ENCODE data around the gene NCKAP5. TPM values are rescaled to one million over a fixed set of nuclear protein-coding genes. Genes with fewer than 3 reads are reported as not detected.

Gene NCKAP5
- total RNA-seq, 1 donor from 2014 or later = 4.6 TPM

- ATAC-seq = peak; percentile 92
- DNase-seq (ENCODE audit: low spot score) = no peak
These were observed 396.8 kb downstream of the NCKAP5 start for GRCh38 chr2:133171393-133172004.

DNA sequence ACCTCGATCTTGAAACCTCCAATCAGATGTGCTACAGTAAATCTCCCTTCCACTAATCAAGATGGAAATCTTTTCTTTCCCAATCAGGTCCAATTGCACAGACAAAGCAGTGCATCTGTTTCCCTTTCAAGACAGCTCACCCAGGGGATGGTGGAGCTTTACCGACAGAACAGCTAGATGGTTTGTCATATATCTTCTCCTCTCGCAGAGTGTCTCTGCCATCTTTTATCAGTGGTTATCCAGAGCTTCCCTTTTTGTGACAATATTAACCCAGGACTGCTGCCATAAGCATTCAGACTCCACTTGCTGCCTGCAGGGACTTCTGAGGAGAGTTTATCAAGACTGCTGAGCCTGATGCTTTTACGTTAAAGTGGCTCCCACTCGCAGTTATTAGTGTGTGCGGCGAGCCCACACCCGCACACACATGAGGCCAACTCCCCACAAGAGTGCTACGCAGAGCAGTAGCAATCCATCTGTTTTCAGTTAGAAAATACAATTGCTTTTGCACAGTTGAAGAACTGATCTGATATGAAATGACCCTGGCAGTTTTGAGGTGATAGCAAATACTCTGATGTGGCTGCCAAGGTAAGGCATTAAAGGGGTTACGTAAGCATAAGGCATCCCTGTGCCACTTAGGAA is 398.9 kb downstream of the NCKAP5 start:
- no peak for DNase-seq (ENCODE audit: low spot score)
- no peak for ATAC-seq

- no peak for DNase-seq (ENCODE audit: low spot score)
- no peak for ATAC-seq
These were observed 400.3 kb downstream of the NCKAP5 start for GRCh38 chr2:133167990-133168389.

- ATAC-seq = no peak
- DNase-seq (ENCODE audit: low spot score) = no peak
These were observed 401.0 kb downstream of the NCKAP5 start for GRCh38 chr2:133167223-133167622.

GRCh38 chr2:133166031-133166430 is 402.2 kb downstream of the NCKAP5 start:
- DNase-seq (ENCODE audit: low spot score) = no peak
- ATAC-seq = no peak

DNA sequence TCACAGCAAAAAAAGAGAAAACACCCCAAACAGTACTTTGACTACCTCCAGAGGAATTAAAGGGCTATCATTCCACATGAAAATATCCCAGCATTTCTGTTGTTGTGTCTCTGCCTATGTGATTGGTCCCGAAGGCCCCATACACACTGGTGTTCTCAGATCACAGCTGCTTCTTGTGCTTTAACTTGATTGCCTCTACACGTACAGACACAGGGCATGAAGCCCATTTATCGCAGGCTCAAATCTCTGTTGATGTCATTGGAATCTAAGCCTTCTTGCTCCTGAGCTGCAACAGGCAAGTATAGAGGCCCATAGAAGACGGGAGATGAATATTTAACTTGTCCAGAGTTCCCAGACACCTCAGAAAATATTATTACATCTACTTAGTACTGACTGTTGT is 405.2 kb downstream of the NCKAP5 start:
- ATAC-seq = no peak
- DNase-seq (ENCODE audit: low spot score) = no peak

- DNase-seq (ENCODE audit: low spot score) (no peak), ATAC-seq (peak; percentile 29)
These were observed 409.8 kb downstream of the NCKAP5 start for GRCh38 chr2:133158442-133158841.

- ATAC-seq (peak; percentile 96), DNase-seq (ENCODE audit: low spot score) (no peak)
These were observed 410.2 kb downstream of the NCKAP5 start for GRCh38 chr2:133158024-133158423.

DNA sequence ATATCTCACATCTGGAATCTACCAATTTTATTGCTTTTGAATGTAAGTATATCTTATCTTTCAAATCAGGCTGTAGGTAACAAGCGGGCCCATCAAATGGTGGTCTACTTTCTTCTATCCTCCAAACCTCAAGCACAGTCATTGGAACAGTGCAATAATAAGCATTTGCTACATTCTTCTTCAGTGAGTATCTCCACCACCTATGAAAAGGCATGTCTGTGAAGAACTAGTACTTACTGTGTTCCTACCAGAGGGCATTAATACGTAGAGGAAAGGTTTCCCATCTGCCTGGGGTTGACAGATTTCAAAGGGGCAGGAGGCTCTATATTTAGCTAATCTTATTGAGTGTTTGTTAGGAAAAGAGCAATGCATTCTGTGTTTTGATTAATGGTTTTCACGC is 411.1 kb downstream of the NCKAP5 start:
- DNase-seq (ENCODE audit: low spot score) (no peak), ATAC-seq (no peak)

DNA sequence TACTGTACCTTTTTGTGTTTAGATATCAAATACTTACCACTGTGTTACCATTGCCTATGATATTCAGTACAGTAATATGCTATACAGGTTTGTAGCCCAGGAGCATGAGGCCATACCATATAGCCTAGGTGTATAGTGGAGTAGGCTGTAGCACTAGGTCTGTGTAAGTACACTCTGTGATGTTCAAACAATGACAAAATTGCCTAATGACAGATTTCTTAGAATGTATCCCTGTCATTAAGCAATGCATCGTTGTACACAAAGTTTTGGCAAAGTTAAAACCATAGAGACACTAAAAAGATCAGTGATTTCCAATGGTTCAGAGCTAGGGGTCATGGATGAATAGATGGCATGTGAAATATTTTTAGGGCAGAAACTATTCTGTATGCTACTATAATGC is 415.5 kb downstream of the NCKAP5 start:
- peak; percentile 44 for ATAC-seq
- no peak for DNase-seq (ENCODE audit: low spot score)

GRCh38 chr2:133148187-133148586 is 420.1 kb downstream of the NCKAP5 start:
- DNase-seq (ENCODE audit: low spot score) (no peak), ATAC-seq (no peak)

DNA sequence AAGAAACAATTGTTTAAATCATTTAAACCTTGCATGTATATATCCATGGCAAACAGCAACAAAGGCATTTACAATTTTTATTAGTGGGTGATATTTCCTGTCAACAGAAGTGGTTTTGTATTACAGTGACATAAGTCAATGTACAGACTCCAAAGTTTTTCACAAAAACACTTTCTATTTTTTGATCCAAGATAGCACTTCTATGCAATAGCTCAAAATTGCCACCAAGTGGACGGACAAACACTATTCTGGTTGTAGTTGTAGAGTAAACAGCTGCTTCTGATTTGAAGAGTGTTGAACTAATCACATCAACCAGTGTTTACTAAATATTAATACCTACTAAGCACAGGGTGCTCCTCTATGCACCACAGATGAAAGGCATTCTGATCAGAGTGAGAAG is 421.4 kb downstream of the NCKAP5 start:
- DNase-seq (ENCODE audit: low spot score) = no peak
- no peak for ATAC-seq

DNA sequence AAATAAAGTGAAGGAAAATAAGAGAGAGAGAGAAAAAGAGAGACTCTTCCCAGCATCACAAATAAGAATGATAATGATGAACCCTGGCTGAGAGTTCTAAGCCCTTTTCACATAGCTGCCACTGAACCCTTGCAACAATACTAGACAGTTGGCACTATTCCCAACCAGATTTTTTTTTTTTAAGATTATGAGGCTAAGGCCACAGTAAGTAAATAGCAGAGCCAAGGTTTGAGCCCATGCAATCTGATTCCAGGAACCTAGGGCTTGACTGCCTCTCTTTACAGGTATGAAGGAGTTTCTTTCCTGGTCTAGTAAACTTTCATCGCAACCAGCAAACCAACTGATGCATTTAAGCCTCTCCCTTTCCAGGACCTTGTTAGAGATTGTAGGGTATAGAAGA is 424.6 kb downstream of the NCKAP5 start:
- ATAC-seq = no peak
- DNase-seq (ENCODE audit: low spot score) = no peak

DNA sequence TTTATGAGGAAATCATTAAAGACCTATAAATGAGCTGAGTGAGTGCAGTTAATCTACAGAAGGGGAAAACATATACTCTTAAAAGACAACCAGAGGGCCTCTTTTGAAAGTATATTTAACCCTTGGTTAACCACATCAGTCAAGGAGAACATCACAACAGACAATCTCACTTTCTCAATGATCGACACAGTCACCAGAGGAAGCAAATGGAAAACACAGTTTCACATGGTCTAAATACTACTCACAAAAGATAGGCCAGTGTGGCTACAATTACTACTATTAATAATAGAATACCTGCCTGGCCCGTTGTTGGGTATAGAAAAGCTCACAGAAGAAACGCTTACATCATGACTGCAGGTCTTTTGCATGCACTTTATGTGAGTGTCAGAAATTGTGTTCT is 426.2 kb downstream of the NCKAP5 start:
- DNase-seq (ENCODE audit: low spot score) (no peak), ATAC-seq (no peak)

GRCh38 chr2:133140620-133141019 is 427.6 kb downstream of the NCKAP5 start:
- DNase-seq (ENCODE audit: low spot score) (no peak), ATAC-seq (no peak)

- DNase-seq (ENCODE audit: low spot score) = no peak
- no peak for ATAC-seq
These were observed 428.3 kb downstream of the NCKAP5 start for GRCh38 chr2:133139847-133140533.

DNA sequence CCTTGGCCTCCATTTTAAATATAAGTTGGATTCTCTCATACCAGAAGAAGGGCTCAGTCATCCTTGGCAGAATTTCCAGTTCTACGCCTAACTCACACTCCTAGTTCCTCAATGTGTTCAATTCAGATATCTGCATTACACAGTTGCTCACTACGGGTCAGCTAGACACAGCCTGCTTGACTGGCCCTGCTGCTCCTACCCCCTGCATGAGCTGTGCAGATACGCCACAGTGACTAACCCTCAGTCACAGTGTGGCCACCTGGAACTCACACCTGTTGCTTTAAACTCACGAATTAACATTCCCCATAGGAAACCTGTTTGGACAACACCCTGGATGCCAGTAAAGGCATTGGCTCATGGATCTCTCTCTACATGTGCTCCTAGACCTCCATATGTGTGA is 429.6 kb downstream of the NCKAP5 start:
- DNase-seq (ENCODE audit: low spot score) (no peak), ATAC-seq (no peak)

DNA sequence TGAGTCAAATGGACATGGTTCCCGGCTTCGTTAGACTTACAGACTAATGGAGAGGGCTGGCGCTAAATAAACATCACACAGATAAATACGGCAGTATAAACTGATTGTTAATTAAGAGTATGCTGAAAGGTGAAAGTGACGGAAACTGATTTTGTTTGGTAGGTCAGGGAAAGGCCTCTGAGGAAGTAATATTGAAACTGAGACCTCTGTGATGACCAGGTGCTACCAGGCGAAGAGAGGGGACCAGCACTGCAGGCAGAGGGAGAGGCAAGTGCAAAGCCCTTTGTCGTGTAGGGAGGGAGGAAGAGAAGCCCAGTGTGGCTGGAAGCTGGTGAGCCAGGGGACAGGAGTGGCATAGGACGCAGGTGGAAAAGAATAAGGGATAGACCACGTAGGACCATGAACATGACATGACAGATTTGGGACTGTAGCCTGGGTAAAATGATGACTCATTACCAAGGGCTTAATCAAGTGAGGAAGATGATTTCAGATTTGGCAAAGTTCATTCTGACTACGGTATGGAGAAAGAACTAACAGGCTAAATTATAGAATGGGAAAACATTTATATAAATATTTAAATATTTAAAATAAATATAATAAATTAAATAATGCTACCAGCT is 433.1 kb downstream of the NCKAP5 start:
- DNase-seq (ENCODE audit: low spot score) (no peak), ATAC-seq (no peak)

DNA sequence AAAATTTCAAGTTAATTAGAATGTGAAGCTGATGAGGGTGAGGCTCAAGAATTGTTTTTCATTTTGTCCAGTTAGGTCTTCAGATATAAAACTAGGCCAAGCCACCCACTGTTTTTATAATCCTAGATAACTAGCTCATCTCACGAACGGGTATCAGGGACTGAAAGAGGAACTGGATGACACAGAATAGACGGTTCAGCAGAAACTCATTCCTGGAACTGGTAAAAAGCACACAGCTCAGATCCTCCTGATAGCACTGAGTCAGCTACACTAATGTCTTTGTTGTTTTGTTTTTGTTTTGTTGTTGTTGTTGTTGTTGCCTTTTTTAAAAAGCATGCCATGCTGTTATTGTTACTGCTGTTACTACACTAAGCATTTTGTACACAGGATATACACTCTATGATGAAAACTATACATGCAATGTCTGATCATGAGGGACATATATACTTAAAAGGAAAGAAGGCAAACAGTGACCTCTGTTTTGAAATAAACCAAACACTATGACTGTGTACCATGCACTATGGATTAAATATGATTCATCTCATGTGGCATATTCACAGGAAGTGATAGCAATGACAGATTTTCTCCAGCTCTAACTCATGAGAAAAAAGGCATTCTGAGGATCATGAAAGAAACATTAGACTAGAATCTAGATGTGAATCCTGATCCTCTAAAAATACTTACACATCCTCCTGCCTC is 437.6 kb downstream of the NCKAP5 start:
- ATAC-seq = no peak

DNA sequence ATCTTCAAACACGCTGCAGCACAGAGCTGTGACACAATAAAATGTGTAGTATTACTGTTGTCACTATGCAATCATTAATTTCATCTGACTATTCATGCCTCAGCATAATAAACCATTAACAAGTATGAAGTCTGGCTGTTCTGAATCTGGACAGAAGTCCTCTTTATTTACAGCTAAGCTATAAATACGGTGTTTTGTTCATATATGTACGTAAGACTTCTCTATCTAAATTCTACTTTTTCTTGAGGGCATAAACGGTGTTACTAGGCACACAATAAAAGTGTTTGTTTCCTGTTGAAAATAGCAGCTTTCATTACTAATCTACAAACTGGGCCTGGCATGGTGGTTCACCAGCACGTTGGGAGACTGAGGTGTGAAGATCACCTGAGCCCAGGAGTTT is 443.8 kb downstream of the NCKAP5 start:
- DNase-seq (ENCODE audit: low spot score) (no peak), ATAC-seq (no peak)

More for the DNA sequence above, 437.6 kb downstream of the NCKAP5 start:
- DNase-seq (ENCODE audit: low spot score) = no peak

DNA sequence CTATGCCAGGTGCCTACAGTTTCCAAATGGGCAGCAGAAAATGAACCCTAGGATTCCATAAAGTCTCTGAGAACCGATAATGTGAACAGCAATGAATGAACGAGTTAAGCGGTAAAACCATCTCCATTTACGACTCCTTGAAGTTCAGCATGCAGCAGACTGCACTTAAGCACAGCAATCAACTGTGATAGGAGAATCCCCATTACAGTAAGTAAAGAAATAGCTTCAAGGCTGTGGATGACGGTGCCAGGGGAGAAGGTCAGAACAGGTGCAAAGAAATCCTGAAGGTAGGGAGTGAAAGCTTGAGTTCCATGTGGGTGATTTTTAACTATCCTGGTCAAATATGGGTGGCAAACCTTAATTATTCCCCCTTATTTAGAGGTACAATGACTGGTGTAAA is 444.4 kb downstream of the NCKAP5 start:
- ATAC-seq (no peak), DNase-seq (ENCODE audit: low spot score) (no peak)

All from left lobe of liver (tissue), 2 donors.